ENCODE measurements around the gene HCAR1. TPM values are rescaled to one million over a fixed set of nuclear protein-coding genes. Genes with fewer than 3 reads are reported as not detected.
A peak's percentile ranks its signal among the peaks of the same experiment; 100 is the strongest.
"Not testable (repeated sequence)": the region's sequence is repeated elsewhere in the genome, so short reads cannot be mapped to it uniquely, and the experiment has no call there.

Gene HCAR1
- total and polyA plus RNA-seq, 3 donors from 2014 or later: 0.79 to 1.0 (median 0.87) TPM

- Histone ChIP-seq H3K4me1 (peaks cover 10% of the 10 kb centered on the region), H3K4me3 (peak within 1 kb of the TSS; percentile 83 to 95), H3K9me3 (no peaks in the 10 kb centered on the region), H3K36me3 (ENCODE audit: low read depth, missing control alignments) (no peaks in the 10 kb centered on the region), H3K27ac (peak within 1 kb of the TSS; percentile 72 to 86), H3K27me3 (no peaks in the 10 kb centered on the region)
- TF ChIP-seq POLR2A (IDR thresholded peaks at IDR 0.05): peak; percentile 6
- peak; percentile 65 to 89 (median 82) for TF ChIP-seq CTCF (IDR thresholded peaks at IDR 0.05)
- DNase-seq: peak; percentile 98
- intact Hi-C loops (cut with DNase I; ENCODE audit: low total_unique reads): no loop called here
- 0 to 1% methylated on average over 43 to 44 of the region's 73 CpGs for WGBS, 2 donors
Measured at GRCh38 chr12:122752464-122753318, 22.0 kb upstream of the HCAR1 start, which contains the start of gene DENR. DENR (plus strand) TSS chr12:122752824; CDS start chr12:122753702, 878 bp downstream.

- H3K9me3 ChIP-seq; H3K4me3 ChIP-seq; H3K4me1 ChIP-seq; H3K27ac ChIP-seq; intact Hi-C loops (cut with DNase I; ENCODE audit: low total_unique reads); H3K36me3 ChIP-seq (ENCODE audit: low read depth, missing control alignments); H3K27me3 ChIP-seq; DNase-seq: not testable (repeated sequence)
- WGBS, 2 donors: 67 to 73% methylated on average over 16 to 17 of the region's 17 CpGs
Measured at GRCh38 chr12:122750781-122751515, 20.3 kb upstream of the HCAR1 start.

- DNase-seq: peak; percentile 73
- no peaks in the 10 kb centered on the region for H3K36me3 ChIP-seq (ENCODE audit: low read depth, missing control alignments)
- no peak overlapping the region for H3K27ac ChIP-seq
- H3K27me3 ChIP-seq: no peaks in the 10 kb centered on the region
- peaks cover 10% of the 10 kb centered on the region for H3K4me1 ChIP-seq
- intact Hi-C loops (cut with DNase I; ENCODE audit: low total_unique reads): no loop called here
- TF ChIP-seq CTCF (IDR thresholded peaks at IDR 0.05): no peak
- TF ChIP-seq POLR2A (IDR thresholded peaks at IDR 0.05): no peak
- peak overlapping the region; percentile 9 to 19 for H3K4me3 ChIP-seq
- no peaks in the 10 kb centered on the region for H3K9me3 ChIP-seq
- WGBS, 2 donors: 48 to 54% methylated on average over 6 of the region's 6 CpGs
Measured at GRCh38 chr12:122749569-122750332, 19.1 kb upstream of the HCAR1 start.

GRCh38 chr12:122747224-122748135 is 16.8 kb upstream of the HCAR1 start:
- intact Hi-C loops (cut with DNase I; ENCODE audit: low total_unique reads): no loop called here
- Histone ChIP-seq H3K27me3 (no peaks in the 10 kb centered on the region), H3K9me3 (no peaks in the 10 kb centered on the region), H3K4me3 (no peak overlapping the region), H3K27ac (no peak overlapping the region), H3K36me3 (ENCODE audit: low read depth, missing control alignments) (no peaks in the 10 kb centered on the region), H3K4me1 (no peaks in the 10 kb centered on the region)
- no peak for TF ChIP-seq POLR2A (IDR thresholded peaks at IDR 0.05)
- TF ChIP-seq CTCF (IDR thresholded peaks at IDR 0.05): no peak
- no peak for DNase-seq
- 85 to 87% methylated on average over 9 of the region's 9 CpGs for WGBS, 2 donors

Measured in testis (tissue), 3 donors.